ENCODE data around the gene MAPK14.

GRCh38 chr6:36075656-36076055 lies 48.0 kb downstream of the MAPK14 start:
- TF ChIP-seq EZH2 (IDR thresholded peaks at IDR 0.05): no peak
- no peak for TF ChIP-seq POLR2AphosphoS5 (IDR thresholded peaks at IDR 0.05; ENCODE audit: borderline replicate concordance, low read depth, low read length)

Measured in SK-N-MC (cell line).